Brain pericyte (primary cell): ENCODE data around the gene HIPK4.
A peak's percentile ranks its signal among the peaks of the same experiment; 100 is the strongest.

Experiments
- DNase-seq: peaks from one replicate; pipeline ENCODE4 v3.0.0-alpha.2; 2012; ENCODE audit warnings: low read depth, low spot score

HIPK4 gene

GRCh38 chr19:40367577-40368434 is 22.2 kb downstream of the HIPK4 start:
- DNase-seq = no peak

GRCh38 chr19:40366697-40367561 is 23.1 kb downstream of the HIPK4 start:
- DNase-seq = no peak

- DNase-seq = no peak
Observed at GRCh38 chr19:40365613-40366401, 24.2 kb downstream of the HIPK4 start.

- DNase-seq = no peak
Observed at GRCh38 chr19:40365010-40365409, 25.0 kb downstream of the HIPK4 start.

GRCh38 chr19:40363069-40363468 is 26.9 kb downstream of the HIPK4 start:
- no peak for DNase-seq

- no peak for DNase-seq
Observed at GRCh38 chr19:40362160-40362559, 27.8 kb downstream of the HIPK4 start.

GRCh38 chr19:40360708-40361241 is 29.2 kb downstream of the HIPK4 start:
- DNase-seq = no peak

GRCh38 chr19:40360020-40360707 is 29.8 kb downstream of the HIPK4 start:
- DNase-seq = no peak

GRCh38 chr19:40358773-40359172 is 31.2 kb downstream of the HIPK4 start:
- DNase-seq = no peak

- no peak for DNase-seq
Observed at GRCh38 chr19:40357640-40358039, 32.3 kb downstream of the HIPK4 start.

GRCh38 chr19:40356681-40357595 is 33.0 kb downstream of the HIPK4 start:
- DNase-seq = no peak

- no peak for DNase-seq
Observed at GRCh38 chr19:40355975-40356680, 33.9 kb downstream of the HIPK4 start.

- no peak for DNase-seq
Observed at GRCh38 chr19:40348961-40349507, 40.9 kb downstream of the HIPK4 start.

GRCh38 chr19:40348125-40348913 is 41.7 kb downstream of the HIPK4 start, which contains the start of the genes C19orf47 and PLD3:
TSS of gene C19orf47 (minus strand) at chr19:40348397. CDS start at chr19:40341857, 6,540 bp downstream.
TSS of gene PLD3 (plus strand) at chr19:40348695. CDS start at chr19:40366484, 17,789 bp downstream.
- peak; percentile 99 for DNase-seq

- no peak for DNase-seq
Observed at GRCh38 chr19:40344422-40344821, 45.6 kb downstream of the HIPK4 start.

GRCh38 chr19:40342644-40343311 is 47.2 kb downstream of the HIPK4 start:
- DNase-seq = no peak
